Muscle layer of duodenum (tissue), 2 donors: Measurements from ENCODE around the gene INTS4.
"Not testable (repeated sequence)": the region's sequence is repeated elsewhere in the genome, so short reads cannot be mapped to it uniquely, and the experiment has no call there.

Experiments used
- H3K27ac ChIP-seq: one replicate; pipeline ENCODE4 v1.7.0; 2013; ENCODE audit warnings: mild to moderate bottlenecking, low read length
- H3K27me3 ChIP-seq: one replicate; pipeline ENCODE4 v1.7.0; 2013; ENCODE audit warnings: low read depth, mild to moderate bottlenecking, control low read depth, low read length
- H3K36me3 ChIP-seq, 2 donors: one replicate each; pipeline ENCODE4 v1.7.0; 2013; ENCODE audit warnings: low read length in 2 of 2, control low read depth in 1 of 2, mild to moderate bottlenecking in 1 of 2; ENCODE audit not compliant: insufficient read depth in 2 of 2, control insufficient read depth in 1 of 2
- H3K4me1 ChIP-seq, 2 donors: one replicate each; pipeline ENCODE4 v1.7.0; 2013; ENCODE audit warnings: low read length in 2 of 2, mild to moderate bottlenecking in 2 of 2, control low read depth in 1 of 2, moderate library complexity in 1 of 2; ENCODE audit not compliant: insufficient read depth in 2 of 2, control insufficient read depth in 1 of 2
- H3K4me3 ChIP-seq, 2 donors: one replicate each; pipeline ENCODE4 v1.7.0; 2013; ENCODE audit warnings: low read length in 2 of 2, low read depth in 1 of 2, mild to moderate bottlenecking in 1 of 2
- H3K9me3 ChIP-seq, 2 donors: one replicate each; pipeline ENCODE4 v1.7.0; 2013; ENCODE audit warnings: low read length in 2 of 2, control low read depth in 1 of 2, mild to moderate bottlenecking in 1 of 2; ENCODE audit not compliant: control insufficient read depth in 1 of 2
- donor health status: healthy.

The INTS4 gene

DNA sequence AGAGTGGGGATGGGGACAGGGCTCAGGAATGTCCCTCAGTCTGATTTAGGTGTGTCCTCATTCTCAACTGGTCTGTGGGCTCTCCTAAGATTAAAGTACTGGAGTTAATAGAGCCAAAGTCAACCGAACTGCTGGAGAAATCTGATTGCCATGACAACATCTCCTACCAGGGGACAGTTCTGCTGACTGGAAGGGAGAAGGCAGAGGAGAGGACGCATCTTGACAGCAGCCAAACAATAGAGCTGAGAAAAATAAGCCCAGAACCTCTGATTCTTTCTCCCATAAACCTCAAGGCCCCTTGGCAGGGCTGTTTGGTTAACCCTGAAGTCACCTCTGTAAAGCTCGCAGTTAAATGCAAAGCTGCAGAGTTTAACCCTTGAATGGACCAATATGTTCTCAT is 25.8 kb upstream of the INTS4 start:
- Histone ChIP-seq H3K27ac (no peak overlapping the region), H3K9me3 (no peaks in the 10 kb centered on the region), H3K4me1 (no peaks in the 10 kb centered on the region), H3K36me3 (peaks cover 6 to 8% of the 10 kb centered on the region in 2 donors), H3K4me3 (no peak overlapping the region), H3K27me3 (no peaks in the 10 kb centered on the region)

- Histone ChIP-seq H3K27ac (no peak overlapping the region), H3K36me3 (peaks cover 6 to 8% of the 10 kb centered on the region in 2 donors), H3K9me3 (no peaks in the 10 kb centered on the region), H3K4me3 (no peak overlapping the region), H3K27me3 (no peaks in the 10 kb centered on the region), H3K4me1 (no peaks in the 10 kb centered on the region)
These were observed 25.3 kb upstream of the INTS4 start for GRCh38 chr11:78019808-78020207.

DNA sequence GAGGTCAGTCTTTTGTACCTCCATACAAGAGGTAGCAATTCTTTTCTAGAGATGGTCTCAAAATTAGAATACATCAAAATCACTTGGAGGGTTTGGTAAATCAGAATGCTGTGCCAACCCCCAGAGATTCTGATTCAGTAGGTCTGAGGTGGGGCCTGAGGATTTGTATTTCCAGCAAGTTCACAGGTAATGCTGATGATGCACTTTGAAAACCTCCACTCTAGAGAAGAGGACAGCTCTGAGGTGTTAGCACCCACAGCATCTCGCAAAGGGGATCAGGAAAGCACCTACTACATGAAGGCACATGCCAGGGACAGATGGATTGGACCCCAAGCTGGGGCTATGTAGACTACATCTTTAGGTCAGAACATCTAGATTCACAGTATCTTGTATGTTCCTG is 21.4 kb upstream of the INTS4 start:
- Histone ChIP-seq H3K4me1 (no peaks in the 10 kb centered on the region), H3K9me3 (no peaks in the 10 kb centered on the region), H3K27ac (no peak overlapping the region), H3K27me3 (no peaks in the 10 kb centered on the region), H3K36me3 (peaks cover 6 to 8% of the 10 kb centered on the region in 2 donors), H3K4me3 (no peak overlapping the region)

DNA sequence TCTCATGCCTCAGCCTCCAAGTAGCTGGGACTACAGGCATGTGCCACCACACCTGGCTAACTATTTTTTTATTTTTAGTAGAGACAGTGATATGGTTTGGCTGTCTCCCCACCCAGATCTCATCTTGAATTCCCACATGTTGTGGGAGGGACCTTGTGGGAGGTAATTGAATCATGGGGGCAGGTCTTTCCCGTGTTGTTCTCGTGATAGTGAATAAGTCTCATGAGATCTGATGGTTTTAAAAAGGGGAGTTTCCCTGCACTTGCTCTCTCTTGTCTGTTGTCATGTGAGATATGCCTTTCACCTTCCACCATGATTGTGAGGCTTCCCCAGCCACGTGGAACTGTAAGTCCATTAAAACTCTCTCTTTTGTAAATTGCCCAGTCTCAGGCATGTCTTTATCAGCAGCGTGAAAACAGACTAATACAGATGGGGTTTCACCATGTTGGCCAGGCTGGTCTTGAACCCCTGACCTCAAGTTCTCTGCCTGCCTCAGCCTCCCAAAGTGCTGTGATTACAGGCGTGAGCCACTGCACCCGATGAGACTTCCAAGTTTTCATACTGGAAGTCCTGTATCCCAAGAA is 20.6 kb upstream of the INTS4 start:
- H3K4me3 ChIP-seq, H3K4me1 ChIP-seq, H3K36me3 ChIP-seq, H3K27me3 ChIP-seq, H3K9me3 ChIP-seq, H3K27ac ChIP-seq: not testable (repeated sequence)

DNA sequence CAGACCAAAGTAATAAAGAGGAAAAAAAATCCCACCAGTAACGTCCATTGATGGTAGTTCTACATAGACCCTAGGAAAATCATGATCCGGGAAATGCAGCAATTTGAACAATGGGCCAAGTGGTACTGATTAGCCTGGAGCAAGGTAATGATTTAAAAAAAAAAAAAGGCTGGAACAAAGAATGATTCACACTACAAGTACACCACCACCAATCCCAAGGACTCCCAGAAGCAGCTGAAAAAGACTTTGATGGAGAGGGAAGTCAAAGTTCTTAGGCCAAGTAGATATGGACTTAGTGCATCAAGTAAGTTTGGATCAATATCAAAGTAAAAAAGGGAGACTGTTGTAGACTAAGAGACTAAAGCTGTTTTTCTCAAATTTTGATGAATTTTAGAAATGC is 16.8 kb upstream of the INTS4 start:
- Histone ChIP-seq H3K4me1 (peaks cover 0 to 2% of the 10 kb centered on the region in 2 donors), H3K9me3 (no peaks in the 10 kb centered on the region), H3K27ac (no peak overlapping the region), H3K36me3 (peaks cover 5 to 6% of the 10 kb centered on the region in 2 donors), H3K27me3 (no peaks in the 10 kb centered on the region), H3K4me3 (no peak overlapping the region)

DNA sequence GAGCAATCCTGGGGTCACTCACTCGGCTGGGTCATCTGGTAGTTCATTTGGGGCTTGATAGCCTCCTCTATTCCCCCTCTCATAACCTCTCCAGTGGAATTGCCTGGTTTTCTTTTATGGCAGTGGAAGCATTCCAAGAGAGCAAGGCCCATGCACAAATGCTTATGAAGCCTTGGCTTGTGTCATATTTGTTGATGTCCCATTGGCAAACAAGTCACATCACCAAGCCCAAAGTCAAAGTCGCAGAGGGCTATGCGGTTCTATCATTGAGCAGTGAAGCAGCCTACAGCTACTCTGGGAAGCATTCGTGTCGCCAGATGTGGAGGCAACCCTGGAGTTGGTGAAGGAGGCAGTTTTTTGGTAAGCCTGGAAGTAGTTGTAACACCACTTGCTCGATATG is 16.3 kb upstream of the INTS4 start:
- Histone ChIP-seq H3K36me3 (peaks cover 0 to under 1% of the 10 kb centered on the region in 2 donors), H3K27me3 (no peaks in the 10 kb centered on the region), H3K27ac (no peak overlapping the region), H3K4me1 (peaks cover 0 to 2% of the 10 kb centered on the region in 2 donors), H3K4me3 (no peak overlapping the region), H3K9me3 (no peaks in the 10 kb centered on the region)

DNA sequence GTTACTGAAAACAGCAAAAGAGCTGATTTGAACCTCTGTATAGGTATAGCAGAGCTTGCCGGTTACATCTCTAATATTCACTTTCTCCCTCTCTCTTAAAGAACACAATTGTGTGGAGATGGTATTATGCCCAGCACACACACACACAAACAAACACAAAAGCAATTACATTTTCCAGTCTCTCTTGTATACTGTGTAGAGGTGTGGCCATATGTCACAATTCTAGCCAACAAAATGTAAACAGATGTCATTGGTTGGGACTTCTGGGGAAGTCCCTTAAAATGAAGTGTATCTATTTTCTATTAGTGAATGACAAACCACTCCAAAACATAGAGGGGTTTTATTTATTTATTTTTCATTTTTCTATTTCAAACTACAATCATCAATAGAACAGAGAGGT is 15.8 kb upstream of the INTS4 start:
- Histone ChIP-seq H3K4me3 (no peak overlapping the region), H3K9me3 (no peaks in the 10 kb centered on the region), H3K36me3 (no peaks in the 10 kb centered on the region), H3K27ac (no peak overlapping the region), H3K4me1 (peaks cover 0 to 2% of the 10 kb centered on the region in 2 donors), H3K27me3 (no peaks in the 10 kb centered on the region)

GRCh38 chr11:78009062-78009461 is 14.6 kb upstream of the INTS4 start:
- Histone ChIP-seq H3K9me3 (no peaks in the 10 kb centered on the region), H3K27me3 (no peaks in the 10 kb centered on the region), H3K36me3 (no peaks in the 10 kb centered on the region), H3K4me3 (no peak overlapping the region), H3K4me1 (peaks cover 0 to 2% of the 10 kb centered on the region in 2 donors), H3K27ac (no peak overlapping the region)

GRCh38 chr11:78000193-78000592 is 5.7 kb upstream of the INTS4 start:
- Histone ChIP-seq H3K9me3 (no peaks in the 10 kb centered on the region), H3K4me3 (no peak overlapping the region), H3K27ac (no peak overlapping the region), H3K36me3 (no peaks in the 10 kb centered on the region), H3K27me3 (no peaks in the 10 kb centered on the region), H3K4me1 (no peaks in the 10 kb centered on the region)

DNA sequence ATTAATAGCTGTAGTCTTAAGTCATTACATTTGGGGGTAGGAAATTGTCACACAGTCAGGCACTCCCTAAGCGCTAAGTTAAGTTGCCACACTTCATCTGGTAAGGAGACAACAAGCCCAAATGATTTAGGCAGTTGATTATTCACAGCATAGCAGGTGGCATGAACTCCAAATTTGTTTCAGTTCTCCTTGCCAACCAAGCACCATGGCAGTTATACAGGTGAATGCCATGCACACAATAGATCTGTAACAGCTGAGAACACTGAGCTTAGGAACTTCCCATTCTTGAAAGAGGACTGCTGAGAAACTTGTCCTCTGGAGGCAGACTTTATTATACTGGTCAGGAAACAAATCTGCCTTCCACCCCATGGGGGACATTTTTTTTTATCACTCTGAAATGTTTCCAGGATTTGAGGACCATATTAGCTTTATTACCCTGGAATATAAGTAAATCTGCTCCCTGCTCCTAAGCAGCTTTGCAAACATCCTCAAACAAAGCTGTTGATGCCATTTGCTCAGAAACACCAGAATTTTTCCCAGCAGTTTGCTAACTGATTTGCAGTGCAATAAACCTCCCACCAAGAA is 5.1 kb upstream of the INTS4 start:
- no peak overlapping the region for H3K4me3 ChIP-seq
- no peaks in the 10 kb centered on the region for H3K9me3 ChIP-seq
- H3K36me3 ChIP-seq: no peaks in the 10 kb centered on the region
- H3K4me1 ChIP-seq: no peaks in the 10 kb centered on the region
- no peak overlapping the region for H3K27ac ChIP-seq
- no peaks in the 10 kb centered on the region for H3K27me3 ChIP-seq

GRCh38 chr11:77993902-77994301 is 566 bp downstream of the INTS4 start:
- peak overlapping the region; percentile 80 to 97 for H3K4me3 ChIP-seq
- H3K9me3 ChIP-seq: no peaks in the 10 kb centered on the region
- peak overlapping the region; percentile 87 for H3K27ac ChIP-seq

DNA sequence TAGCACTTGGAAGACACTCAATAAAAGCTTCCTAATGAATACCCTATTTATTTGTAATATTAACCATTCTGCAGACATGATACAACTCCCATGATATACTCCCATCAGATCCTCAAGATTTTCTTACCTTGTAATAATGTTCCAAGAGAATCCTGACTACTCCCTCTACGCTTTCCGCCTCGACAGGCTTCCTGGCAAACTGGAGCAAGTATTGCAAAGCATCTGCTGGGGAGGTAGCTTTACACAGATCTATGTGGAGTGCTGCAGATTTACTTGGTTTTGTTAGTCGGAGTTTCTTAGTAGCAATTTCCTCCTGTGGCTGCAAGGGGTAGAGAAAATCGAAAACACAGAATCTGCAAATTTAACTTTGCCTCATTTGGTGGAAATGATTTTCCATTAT is 3.5 kb downstream of the INTS4 start:
- Histone ChIP-seq H3K36me3 (peaks cover 4 to 13% of the 10 kb centered on the region in 2 donors), H3K27me3 (no peaks in the 10 kb centered on the region), H3K4me1 (peaks cover 3 to 15% of the 10 kb centered on the region in 2 donors), H3K27ac (no peak overlapping the region), H3K9me3 (peaks cover 0 to 2% of the 10 kb centered on the region in 2 donors), H3K4me3 (no peak overlapping the region)

More at GRCh38 chr11:77993902-77994301, 566 bp downstream of the INTS4 start:
- H3K27me3 ChIP-seq: no peaks in the 10 kb centered on the region
- peaks cover 4 to 10% of the 10 kb centered on the region in 2 donors for H3K36me3 ChIP-seq
- H3K4me1 ChIP-seq: peaks cover 3 to 15% of the 10 kb centered on the region in 2 donors
